ENCODE measurements around the gene RGP1.

The RGP1 gene

GRCh38 chr9:35718721-35719511 is 30.2 kb upstream of the RGP1 start:
- no peak for ATAC-seq

GRCh38 chr9:35719546-35719945 is 29.5 kb upstream of the RGP1 start:
- ATAC-seq: no peak
- TF ChIP-seq ZFP3 (CRISPR knock-in tag; IDR thresholded peaks at IDR 0.05) (no peak), ZNF565 (CRISPR knock-in tag; conservative IDR thresholded peaks at IDR 0.05; ENCODE audit: low read depth) (no peak), ZNF8 (CRISPR knock-in tag; IDR thresholded peaks at IDR 0.05) (no peak), ISL1 (CRISPR knock-in tag; IDR thresholded peaks at IDR 0.05) (no peak), RARB (CRISPR knock-in tag; IDR thresholded peaks at IDR 0.05) (no peak), CREB5 (CRISPR knock-in tag; IDR thresholded peaks at IDR 0.05; ENCODE audit: low read depth) (no peak), TSHZ2 (CRISPR knock-in tag; IDR thresholded peaks at IDR 0.05) (no peak), ZC3H10 (CRISPR knock-in tag; IDR thresholded peaks at IDR 0.05) (no peak), BACH2 (CRISPR knock-in tag; IDR thresholded peaks at IDR 0.05; ENCODE audit: borderline replicate concordance) (no peak), PPARA (CRISPR knock-in tag; IDR thresholded peaks at IDR 0.05; ENCODE audit: borderline replicate concordance) (no peak), SNAI2 (CRISPR knock-in tag; IDR thresholded peaks at IDR 0.05) (no peak), CSDC2 (CRISPR knock-in tag; IDR thresholded peaks at IDR 0.05) (no peak), ZFP30 (CRISPR knock-in tag; IDR thresholded peaks at IDR 0.05) (no peak), TOX (CRISPR knock-in tag; IDR thresholded peaks at IDR 0.05; ENCODE audit: borderline replicate concordance) (no peak), CSRNP3 (CRISPR knock-in tag; IDR thresholded peaks at IDR 0.05) (no peak), OSR1 (CRISPR knock-in tag; IDR thresholded peaks at IDR 0.05) (no peak)

More at GRCh38 chr9:35718721-35719511, 30.2 kb upstream of the RGP1 start:
- no peak for TF ChIP-seq TOX (CRISPR knock-in tag; IDR thresholded peaks at IDR 0.05; ENCODE audit: borderline replicate concordance)
- TF ChIP-seq ZNF8 (CRISPR knock-in tag; IDR thresholded peaks at IDR 0.05): no peak
- no peak for TF ChIP-seq ZFP3 (CRISPR knock-in tag; IDR thresholded peaks at IDR 0.05)
- no peak for TF ChIP-seq CREB5 (CRISPR knock-in tag; IDR thresholded peaks at IDR 0.05; ENCODE audit: low read depth)
- TF ChIP-seq ESRRG (CRISPR knock-in tag; IDR thresholded peaks at IDR 0.05): no peak
- no peak for TF ChIP-seq SNAI2 (CRISPR knock-in tag; IDR thresholded peaks at IDR 0.05)
- TF ChIP-seq TSHZ2 (CRISPR knock-in tag; IDR thresholded peaks at IDR 0.05): no peak
- TF ChIP-seq PATZ1 (CRISPR knock-in tag; IDR thresholded peaks at IDR 0.05; ENCODE audit: borderline replicate concordance): no peak
- no peak for TF ChIP-seq BACH2 (CRISPR knock-in tag; IDR thresholded peaks at IDR 0.05; ENCODE audit: borderline replicate concordance)
- no peak for TF ChIP-seq ZFP30 (CRISPR knock-in tag; IDR thresholded peaks at IDR 0.05)
- TF ChIP-seq ZNF565 (CRISPR knock-in tag; conservative IDR thresholded peaks at IDR 0.05; ENCODE audit: low read depth): no peak
- no peak for TF ChIP-seq OSR1 (CRISPR knock-in tag; IDR thresholded peaks at IDR 0.05)
